Thoracic aorta (tissue), 2 donors: ENCODE data around the gene CDK5RAP2. TPM values are rescaled to one million over a fixed set of nuclear protein-coding genes. Genes with fewer than 3 reads are reported as not detected.
"Not testable (repeated sequence)": the region's sequence is repeated elsewhere in the genome, so short reads cannot be mapped to it uniquely, and the experiment has no call there.

Experiments used
- ATAC-seq: fragments of 150-250 bp; one replicate; pipeline ENCODE4 v1.8.0; 2017; ENCODE audit warnings: low read depth; ENCODE audit not compliant: insufficient number of reproducible peaks, low FRiP score
- DNase-seq: peaks from one replicate; pipeline ENCODE4 v3.0.0-alpha.2; 2020; ENCODE audit warnings: low spot score
- H3K27ac ChIP-seq, 2 donors: fragments of 200-600 bp; sonication (generic); 1 replicate in 1 of 2; 2 replicates in 1 of 2; pipeline ENCODE4 v1.5.1; 2016; ENCODE audit warnings: mild to moderate bottlenecking in 2 of 2, moderate library complexity in 2 of 2
- H3K27me3 ChIP-seq: fragments of 200-600 bp; sonication (generic); replicated peaks from 2 replicates; pipeline ENCODE4 v1.6.0; 2016; ENCODE audit warnings: mild to moderate bottlenecking; ENCODE audit not compliant: insufficient read depth
- H3K36me3 ChIP-seq: fragments of 200-600 bp; sonication (generic); one replicate; pipeline ENCODE4 v1.5.1; 2016
- H3K4me1 ChIP-seq, 2 donors: fragments of 200-600 bp; sonication (generic); 1 replicate in 1 of 2; 2 replicates in 1 of 2; pipeline versions ENCODE4 v1.5.1 to v1.6.0; 2016; ENCODE audit warnings: low read depth in 2 of 2, mild to moderate bottlenecking in 1 of 2; ENCODE audit not compliant: control insufficient read depth in 1 of 2
- H3K4me3 ChIP-seq: fragments of 200-600 bp; sonication (generic); 2 replicates; pipeline ENCODE4 v1.5.1; 2016; ENCODE audit warnings: mild to moderate bottlenecking
- H3K9me3 ChIP-seq: fragments of 200-600 bp; sonication (generic); 2 replicates; pipeline ENCODE4 v1.5.1; 2016
- CTCF ChIP-seq: fragments of 200-600 bp; sonication (generic); IDR thresholded peaks from one replicate; pipeline ENCODE4 v1.5.1; 2019; ENCODE audit warnings: antibody characterized with exemption
- total RNA-seq, 2 donors: library from RNA; depleted of rRNA; stranded (reverse); fragments of >200 nt; gene quantifications; one replicate each; pipeline versions ENCODE4 v1.1.0 to v1.2.3, GENCODE V29; 2016

The CDK5RAP2 gene
- total RNA-seq, 2 donors from 2014 or later = 67.8 to 132 TPM

GRCh38 chr9:120464176-120464886, 115.6 kb downstream of the CDK5RAP2 start:
- no peak for DNase-seq
- Histone ChIP-seq H3K4me1 (peaks cover 14 to 20% of the 10 kb centered on the region in 2 donors), H3K4me3 (peak overlapping the region; percentile 9), H3K27me3 (no peaks in the 10 kb centered on the region), H3K36me3 (peaks cover 3% of the 10 kb centered on the region), H3K9me3 (no peaks in the 10 kb centered on the region), H3K27ac (peak overlapping the region; percentile 13 to 53)
- ATAC-seq = no peak
- no peak for TF ChIP-seq CTCF

- peak overlapping the region; percentile 9 for H3K4me3 ChIP-seq
- DNase-seq (no peak), ATAC-seq (no peak)
- no peaks in the 10 kb centered on the region for H3K27me3 ChIP-seq
- H3K4me1 ChIP-seq = peaks cover 14 to 20% of the 10 kb centered on the region in 2 donors
- H3K27ac ChIP-seq = peak overlapping the region; percentile 13 to 53
- no peaks in the 10 kb centered on the region for H3K9me3 ChIP-seq
- H3K36me3 ChIP-seq = peaks cover 3% of the 10 kb centered on the region
- TF ChIP-seq CTCF = no peak
Measured at GRCh38 chr9:120463765-120464164, 116.2 kb downstream of the CDK5RAP2 start.

GRCh38 chr9:120461677-120462076, 118.3 kb downstream of the CDK5RAP2 start:
- not testable (repeated sequence) for H3K27ac ChIP-seq, H3K27me3 ChIP-seq, H3K9me3 ChIP-seq, H3K4me3 ChIP-seq, DNase-seq, ATAC-seq, H3K36me3 ChIP-seq
- peaks cover 14 to 20% of the 10 kb centered on the region in 2 donors for H3K4me1 ChIP-seq

- TF ChIP-seq CTCF = no peak
- H3K27ac ChIP-seq = no peak overlapping the region
- peaks cover 5% of the 10 kb centered on the region for H3K36me3 ChIP-seq
- no peak for DNase-seq
- ATAC-seq = no peak
- H3K27me3 ChIP-seq = no peaks in the 10 kb centered on the region
- no peak overlapping the region for H3K4me3 ChIP-seq
- H3K9me3 ChIP-seq = peaks cover 4% of the 10 kb centered on the region
- H3K4me1 ChIP-seq = peaks cover 0 to 19% of the 10 kb centered on the region in 2 donors
Measured at GRCh38 chr9:120456218-120456617, 123.7 kb downstream of the CDK5RAP2 start.

- H3K36me3 ChIP-seq = peaks cover 5% of the 10 kb centered on the region
- DNase-seq (no peak), ATAC-seq (no peak)
- peaks cover 0 to 33% of the 10 kb centered on the region in 2 donors for H3K4me1 ChIP-seq
- H3K27ac ChIP-seq = peak overlapping the region; percentile 47 to 69
- H3K9me3 ChIP-seq = peaks cover 4% of the 10 kb centered on the region
- no peak overlapping the region for H3K4me3 ChIP-seq
- H3K27me3 ChIP-seq = no peaks in the 10 kb centered on the region
- TF ChIP-seq CTCF = no peak
Measured at GRCh38 chr9:120454467-120454866, 125.5 kb downstream of the CDK5RAP2 start.
